Uterus (tissue), 4 donors: ENCODE measurements around the gene ECE2. TPM values are rescaled to one million over a fixed set of nuclear protein-coding genes. Genes with fewer than 3 reads are reported as not detected.

Experiments
- DNase-seq, 2 donors: peaks; one replicate each; pipeline ENCODE4 v3.0.0-alpha.2; 2019 to 2020
- H3K27ac ChIP-seq, 2 donors: fragments of 200-600 bp; sonication (generic); 1 replicate in 1 of 2; 2 replicates in 1 of 2; pipeline ENCODE4 v1.5.1; 2016 to 2018
- H3K27me3 ChIP-seq, 2 donors: fragments of 200-600 bp; sonication (generic); one replicate each; pipeline ENCODE4 v1.5.1; 2018 to 2019; ENCODE audit warnings: control low read depth in 1 of 2
- H3K36me3 ChIP-seq, 2 donors: fragments of 200-600 bp; sonication (generic); one replicate each; pipeline ENCODE4 v1.5.1; 2019; ENCODE audit warnings: control low read depth in 1 of 2
- H3K4me1 ChIP-seq, 2 donors: fragments of 200-600 bp; sonication (generic); one replicate each; pipeline ENCODE4 v1.5.1; 2018 to 2019; ENCODE audit warnings: control low read depth in 1 of 2
- H3K4me3 ChIP-seq, 2 donors: fragments of 200-600 bp; sonication (generic); 1 replicate in 1 of 2; 2 replicates in 1 of 2; pipeline ENCODE4 v1.5.1; 2018 to 2019; ENCODE audit warnings: mild to moderate bottlenecking in 1 of 2
- H3K9me3 ChIP-seq, 2 donors: fragments of 200-600 bp; sonication (generic); one replicate each; pipeline ENCODE4 v1.5.1; 2019; ENCODE audit warnings: control low read depth in 1 of 2
- POLR2A ChIP-seq, 2 donors: fragments of 450-650 bp; IDR thresholded peaks; one replicate each; pipeline ENCODE4 v1.6.1; 2016; ENCODE audit warnings: antibody characterized with exemption in 2 of 2, mild to moderate bottlenecking in 1 of 2, moderate library complexity in 1 of 2
- intact Hi-C: fragments of 100-400 bp; cut with DNase I; formaldehyde crosslinking; loops from one replicate; pipeline ENCODE4 v1.15.1; 2023; ENCODE audit warnings: low total_unique reads
- total RNA-seq, 4 donors: library from RNA; depleted of rRNA in 3 of 4; stranded (reverse); fragments of >200 nt in 3 of 4; gene quantifications; one replicate each; pipeline versions ENCODE4 v1.1.0 to v1.2.4, GENCODE V29; 2014 to 2023
- TF ChIP-seq, protein P1 (sequence below), 4 experiments: fragments of 200-600 bp in 2 of 4; fragments of 450-650 bp in 2 of 4; sonication (generic) in 2 of 4; IDR thresholded peaks; one replicate each; pipeline ENCODE4 v1.5.1; 2016 to 2019; ENCODE audit warnings: antibody characterized with exemption in 4 of 4, mild to moderate bottlenecking in 2 of 4, moderate library complexity in 1 of 4
- donor health status: DM: yes; HTN: yes; CAD: no.

The ECE2 gene
- total RNA-seq, 4 donors from 2014 or later = not detected

DNA sequence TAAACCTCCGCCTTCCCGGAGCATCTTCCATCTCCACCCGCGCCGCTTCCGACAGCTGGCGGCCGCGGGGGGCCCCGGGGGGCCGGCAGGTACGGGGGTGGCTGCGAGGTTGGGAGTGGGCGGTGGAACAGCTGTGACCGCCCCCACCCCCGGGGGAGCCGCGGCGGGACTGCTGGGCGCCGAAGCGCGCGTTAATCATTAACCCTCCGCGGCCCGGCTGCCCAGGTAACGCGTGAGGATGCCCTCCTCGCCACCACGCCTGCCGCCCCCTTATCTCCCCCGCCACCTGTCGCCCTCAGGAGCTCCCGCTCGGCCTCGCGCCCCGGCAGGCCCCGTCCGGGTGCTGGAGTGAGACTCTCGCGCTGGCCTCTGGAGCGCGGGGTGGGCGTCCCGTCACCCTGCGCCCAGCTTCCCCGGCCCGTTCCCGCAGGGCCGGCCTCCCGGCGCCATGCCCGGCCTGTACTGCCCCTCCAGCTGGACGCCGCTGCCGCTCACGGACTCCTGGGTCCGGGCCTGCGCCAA lies 45.7 kb upstream of the ECE2 start:
- intact Hi-C loops = no loop called here

DNA sequence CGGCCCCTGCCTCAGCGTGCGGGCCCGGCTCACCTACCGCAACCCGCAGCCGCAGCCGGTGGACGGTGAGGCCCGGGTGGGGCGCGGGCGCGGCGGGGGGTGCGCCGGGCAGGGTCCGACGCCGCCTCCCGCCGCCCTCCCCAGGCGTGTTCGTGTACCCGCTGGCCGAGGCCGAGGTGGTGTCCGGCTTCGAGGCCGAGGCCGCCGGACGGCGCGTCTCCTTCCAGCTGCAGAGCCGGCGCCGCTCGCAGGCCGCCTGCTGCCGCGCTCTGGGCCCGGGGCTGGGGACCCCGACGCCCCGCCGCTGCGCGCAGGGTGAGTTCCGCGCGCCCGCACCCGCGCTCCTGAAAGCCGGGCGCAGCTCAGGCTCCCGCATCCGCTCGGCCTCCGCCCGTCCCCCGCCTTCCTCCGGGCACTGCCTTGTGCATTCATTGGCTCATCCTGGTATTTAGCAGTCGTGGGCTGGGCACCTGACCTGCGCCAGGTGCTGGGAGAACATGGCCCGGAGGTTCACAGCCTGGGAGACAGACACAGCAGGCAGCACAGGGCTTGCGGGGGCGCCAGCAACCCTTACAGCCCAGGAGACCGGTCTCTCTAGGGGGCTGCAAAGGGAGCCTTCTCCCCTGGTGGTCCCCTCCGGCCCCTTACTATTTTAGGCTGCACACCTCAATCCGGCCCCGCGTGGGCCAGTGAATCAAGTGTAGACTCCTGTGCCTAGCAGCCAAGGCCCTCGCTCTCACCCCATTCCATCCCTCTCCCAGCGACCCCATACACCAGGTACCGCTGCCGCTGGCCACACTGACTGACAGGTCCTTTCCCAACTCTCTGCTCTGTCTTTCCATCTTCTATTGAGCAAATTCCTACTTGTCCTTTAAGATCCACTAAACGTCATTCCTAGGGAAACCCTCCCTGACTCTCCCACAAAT lies 45.0 kb upstream of the ECE2 start:
- TF ChIP-seq, protein P1, sequence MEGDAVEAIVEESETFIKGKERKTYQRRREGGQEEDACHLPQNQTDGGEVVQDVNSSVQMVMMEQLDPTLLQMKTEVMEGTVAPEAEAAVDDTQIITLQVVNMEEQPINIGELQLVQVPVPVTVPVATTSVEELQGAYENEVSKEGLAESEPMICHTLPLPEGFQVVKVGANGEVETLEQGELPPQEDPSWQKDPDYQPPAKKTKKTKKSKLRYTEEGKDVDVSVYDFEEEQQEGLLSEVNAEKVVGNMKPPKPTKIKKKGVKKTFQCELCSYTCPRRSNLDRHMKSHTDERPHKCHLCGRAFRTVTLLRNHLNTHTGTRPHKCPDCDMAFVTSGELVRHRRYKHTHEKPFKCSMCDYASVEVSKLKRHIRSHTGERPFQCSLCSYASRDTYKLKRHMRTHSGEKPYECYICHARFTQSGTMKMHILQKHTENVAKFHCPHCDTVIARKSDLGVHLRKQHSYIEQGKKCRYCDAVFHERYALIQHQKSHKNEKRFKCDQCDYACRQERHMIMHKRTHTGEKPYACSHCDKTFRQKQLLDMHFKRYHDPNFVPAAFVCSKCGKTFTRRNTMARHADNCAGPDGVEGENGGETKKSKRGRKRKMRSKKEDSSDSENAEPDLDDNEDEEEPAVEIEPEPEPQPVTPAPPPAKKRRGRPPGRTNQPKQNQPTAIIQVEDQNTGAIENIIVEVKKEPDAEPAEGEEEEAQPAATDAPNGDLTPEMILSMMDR (IDR thresholded peaks at IDR 0.05) = no peak
- no peak for TF ChIP-seq POLR2A (IDR thresholded peaks at IDR 0.05)
- DNase-seq = no peak
- Histone ChIP-seq H3K27ac (no peak overlapping the region), H3K36me3 (no peaks in the 10 kb centered on the region), H3K9me3 (no peaks in the 10 kb centered on the region), H3K4me3 (peak overlapping the region in 1 of 2 donors; percentile 44), H3K27me3 (peaks cover 8 to 19% of the 10 kb centered on the region in 2 donors), H3K4me1 (peaks cover 0 to 18% of the 10 kb centered on the region in 2 donors)
- intact Hi-C loops = no loop called here

More for the DNA sequence above, 45.7 kb upstream of the ECE2 start:
- TF ChIP-seq, protein P1 (IDR thresholded peaks at IDR 0.05) = no peak
- TF ChIP-seq POLR2A (IDR thresholded peaks at IDR 0.05) = no peak
- Histone ChIP-seq H3K36me3 (no peaks in the 10 kb centered on the region), H3K27me3 (peaks cover 8 to 19% of the 10 kb centered on the region in 2 donors), H3K9me3 (no peaks in the 10 kb centered on the region), H3K4me1 (peaks cover 0 to 18% of the 10 kb centered on the region in 2 donors), H3K4me3 (peak overlapping the region in 1 of 2 donors; percentile 44), H3K27ac (no peak overlapping the region)
- no peak for DNase-seq

DNA sequence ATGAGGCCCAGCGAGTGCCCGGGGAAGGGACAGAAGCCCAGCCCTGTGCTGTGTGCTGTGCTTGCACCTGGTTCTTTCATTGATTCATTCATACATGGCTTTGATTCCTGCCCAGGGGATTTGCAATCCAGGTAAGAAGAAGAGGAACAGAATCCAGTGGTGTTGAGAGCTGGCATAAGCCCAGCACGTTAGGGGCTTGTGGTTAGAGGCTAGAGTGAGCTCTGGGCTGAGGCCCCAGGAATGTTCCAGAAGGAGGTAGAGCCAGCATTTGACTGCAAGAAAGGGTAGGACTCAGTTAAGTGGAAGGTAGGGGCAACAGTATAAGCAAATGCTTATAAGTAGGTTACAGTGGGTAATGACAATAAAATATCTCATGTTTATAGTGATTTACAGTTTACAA lies 44.2 kb upstream of the ECE2 start:
- Histone ChIP-seq H3K4me1 (peaks cover 0 to 18% of the 10 kb centered on the region in 2 donors), H3K9me3 (no peaks in the 10 kb centered on the region), H3K4me3 (no peak overlapping the region), H3K27me3 (peaks cover 8 to 19% of the 10 kb centered on the region in 2 donors), H3K36me3 (no peaks in the 10 kb centered on the region), H3K27ac (no peak overlapping the region)
- intact Hi-C loops = no loop called here
- TF ChIP-seq, protein P1 (IDR thresholded peaks at IDR 0.05) = no peak
- TF ChIP-seq POLR2A (IDR thresholded peaks at IDR 0.05) = no peak
- no peak for DNase-seq

- DNase-seq = no peak
- peaks cover 0 to 18% of the 10 kb centered on the region in 2 donors for H3K4me1 ChIP-seq
- no peak overlapping the region for H3K4me3 ChIP-seq
- H3K9me3 ChIP-seq = no peaks in the 10 kb centered on the region
- no peaks in the 10 kb centered on the region for H3K36me3 ChIP-seq
- peaks cover 8 to 19% of the 10 kb centered on the region in 2 donors for H3K27me3 ChIP-seq
- H3K27ac ChIP-seq = no peak overlapping the region
- TF ChIP-seq, protein P1 (IDR thresholded peaks at IDR 0.05) = no peak
- TF ChIP-seq POLR2A (IDR thresholded peaks at IDR 0.05) = no peak
- intact Hi-C loops = no loop called here
Measured at GRCh38 chr3:184233127-184233843, 42.5 kb upstream of the ECE2 start.
